ENCODE measurements around the gene L2HGDH. TPM values are rescaled to one million over a fixed set of nuclear protein-coding genes. Genes with fewer than 3 reads are reported as not detected.

Gene L2HGDH
- total RNA-seq, 1 donor from 2014 or later = 5.8 TPM

DNA sequence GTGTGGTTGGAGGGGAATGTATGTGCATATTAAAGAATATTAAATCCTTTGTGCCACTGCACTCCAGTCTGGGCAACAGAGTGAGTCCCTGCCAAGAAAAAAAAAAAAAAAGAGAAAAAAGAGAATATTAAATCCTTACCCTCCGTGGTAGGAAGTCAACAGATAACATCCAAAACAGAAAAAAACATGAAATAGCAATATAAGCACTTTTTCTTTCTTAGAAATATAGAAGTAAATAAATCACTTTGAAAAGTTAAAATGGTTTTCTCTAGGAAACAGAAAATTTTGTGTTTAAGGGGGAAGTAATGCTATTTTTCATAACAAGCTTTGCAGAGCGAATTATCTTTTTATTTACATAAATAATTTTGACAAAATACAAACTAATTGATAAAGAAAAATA, 98.2 kb downstream of the L2HGDH start:
- TF ChIP-seq, protein P1, sequence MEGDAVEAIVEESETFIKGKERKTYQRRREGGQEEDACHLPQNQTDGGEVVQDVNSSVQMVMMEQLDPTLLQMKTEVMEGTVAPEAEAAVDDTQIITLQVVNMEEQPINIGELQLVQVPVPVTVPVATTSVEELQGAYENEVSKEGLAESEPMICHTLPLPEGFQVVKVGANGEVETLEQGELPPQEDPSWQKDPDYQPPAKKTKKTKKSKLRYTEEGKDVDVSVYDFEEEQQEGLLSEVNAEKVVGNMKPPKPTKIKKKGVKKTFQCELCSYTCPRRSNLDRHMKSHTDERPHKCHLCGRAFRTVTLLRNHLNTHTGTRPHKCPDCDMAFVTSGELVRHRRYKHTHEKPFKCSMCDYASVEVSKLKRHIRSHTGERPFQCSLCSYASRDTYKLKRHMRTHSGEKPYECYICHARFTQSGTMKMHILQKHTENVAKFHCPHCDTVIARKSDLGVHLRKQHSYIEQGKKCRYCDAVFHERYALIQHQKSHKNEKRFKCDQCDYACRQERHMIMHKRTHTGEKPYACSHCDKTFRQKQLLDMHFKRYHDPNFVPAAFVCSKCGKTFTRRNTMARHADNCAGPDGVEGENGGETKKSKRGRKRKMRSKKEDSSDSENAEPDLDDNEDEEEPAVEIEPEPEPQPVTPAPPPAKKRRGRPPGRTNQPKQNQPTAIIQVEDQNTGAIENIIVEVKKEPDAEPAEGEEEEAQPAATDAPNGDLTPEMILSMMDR (IDR thresholded peaks at IDR 0.05) = no peak
- DNase-seq (ENCODE audit: low spot score) = no peak
- Mint-ChIP-seq H3K36me3 (ENCODE audit: low read depth) (no peaks in the 10 kb centered on the region), H3K9me3 (ENCODE audit: low read depth) (no peaks in the 10 kb centered on the region), H3K4me1 (ENCODE audit: low read depth) (peaks cover 30% of the 10 kb centered on the region), H3K27ac (ENCODE audit: unreplicated experiment) (no peak overlapping the region), H3K27me3 (ENCODE audit: low read depth) (no peaks in the 10 kb centered on the region), H3K4me3 (ENCODE audit: unreplicated experiment) (no peak overlapping the region)

DNA sequence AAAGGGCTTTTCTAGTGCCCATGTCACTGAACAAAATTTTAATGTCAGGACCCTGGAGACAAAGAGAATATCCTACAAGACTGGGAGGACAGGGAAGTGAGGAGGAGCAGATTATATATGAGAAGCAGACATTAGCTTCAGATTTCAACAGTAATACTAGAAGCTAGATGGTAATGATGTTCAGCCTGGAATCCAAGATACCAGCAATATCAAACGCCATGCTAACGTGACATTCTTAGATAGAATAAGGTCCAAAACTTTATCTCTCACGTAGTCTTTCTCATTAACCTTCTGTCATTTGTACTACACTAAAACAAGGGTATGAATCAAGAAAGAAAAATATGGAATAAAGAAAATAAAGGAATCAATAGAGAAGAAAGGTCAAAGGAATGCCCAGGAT, 99.3 kb downstream of the L2HGDH start:
- no peaks in the 10 kb centered on the region for H3K9me3 Mint-ChIP-seq (ENCODE audit: low read depth)
- TF ChIP-seq, protein P1 (IDR thresholded peaks at IDR 0.05) = no peak
- no peak for DNase-seq (ENCODE audit: low spot score)
- no peak overlapping the region for H3K27ac Mint-ChIP-seq (ENCODE audit: unreplicated experiment)
- no peaks in the 10 kb centered on the region for H3K27me3 Mint-ChIP-seq (ENCODE audit: low read depth)
- H3K4me3 Mint-ChIP-seq (ENCODE audit: unreplicated experiment) = no peak overlapping the region
- no peaks in the 10 kb centered on the region for H3K36me3 Mint-ChIP-seq (ENCODE audit: low read depth)
- peaks cover 26% of the 10 kb centered on the region for H3K4me1 Mint-ChIP-seq (ENCODE audit: low read depth)

DNA sequence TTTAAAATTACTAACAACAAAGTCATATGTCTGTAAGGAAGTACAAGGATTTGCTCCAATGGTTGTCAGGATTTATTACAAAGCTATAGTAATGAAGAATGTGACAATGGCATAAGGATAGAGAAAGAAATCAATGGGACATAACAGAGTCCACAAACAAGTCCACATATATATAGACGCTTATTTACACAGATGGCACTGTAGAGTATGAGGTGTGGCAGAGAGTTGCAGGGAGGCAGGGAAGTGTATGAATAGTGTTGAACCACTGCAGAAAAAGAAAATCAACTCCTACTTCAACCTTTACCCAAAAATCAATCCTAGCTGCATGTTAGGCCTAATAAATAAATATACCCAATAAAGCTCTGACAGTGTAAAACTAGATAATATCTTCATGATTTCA, 102.0 kb downstream of the L2HGDH start:
- H3K27ac Mint-ChIP-seq (ENCODE audit: unreplicated experiment) = no peak overlapping the region
- H3K4me3 Mint-ChIP-seq (ENCODE audit: unreplicated experiment) = no peak overlapping the region
- peaks cover 17% of the 10 kb centered on the region for H3K4me1 Mint-ChIP-seq (ENCODE audit: low read depth)
- H3K9me3 Mint-ChIP-seq (ENCODE audit: low read depth) = no peaks in the 10 kb centered on the region
- H3K36me3 Mint-ChIP-seq (ENCODE audit: low read depth) = no peaks in the 10 kb centered on the region
- DNase-seq (ENCODE audit: low spot score) = no peak
- TF ChIP-seq, protein P1 (IDR thresholded peaks at IDR 0.05) = no peak
- H3K27me3 Mint-ChIP-seq (ENCODE audit: low read depth) = no peaks in the 10 kb centered on the region

DNA sequence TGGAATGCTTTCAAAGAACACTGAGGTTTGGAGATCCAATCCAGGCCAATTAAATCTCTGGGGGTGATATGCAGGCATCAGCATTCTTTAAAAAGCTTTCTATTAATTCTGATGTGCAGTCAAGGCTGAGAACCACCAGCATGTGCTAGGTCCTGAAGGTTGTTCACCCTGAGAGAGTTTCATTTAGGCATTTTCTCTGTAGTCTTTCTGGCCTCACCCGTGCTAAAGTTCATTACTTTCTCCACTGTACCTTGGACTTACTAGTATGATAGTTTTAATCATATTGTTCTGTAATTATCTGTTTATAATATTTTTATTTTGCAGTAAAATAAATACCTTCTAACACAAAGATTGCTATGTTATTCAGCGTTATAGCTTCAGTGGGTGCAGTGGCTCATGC, 113.5 kb downstream of the L2HGDH start:
- no peaks in the 10 kb centered on the region for H3K4me1 Mint-ChIP-seq (ENCODE audit: low read depth)
- no peaks in the 10 kb centered on the region for H3K27me3 Mint-ChIP-seq (ENCODE audit: low read depth)
- H3K4me3 Mint-ChIP-seq (ENCODE audit: unreplicated experiment) = no peak overlapping the region
- no peak for DNase-seq (ENCODE audit: low spot score)
- no peak overlapping the region for H3K27ac Mint-ChIP-seq (ENCODE audit: unreplicated experiment)
- no peaks in the 10 kb centered on the region for H3K9me3 Mint-ChIP-seq (ENCODE audit: low read depth)
- peaks cover 18% of the 10 kb centered on the region for H3K36me3 Mint-ChIP-seq (ENCODE audit: low read depth)
- TF ChIP-seq, protein P1 (IDR thresholded peaks at IDR 0.05) = no peak

DNA sequence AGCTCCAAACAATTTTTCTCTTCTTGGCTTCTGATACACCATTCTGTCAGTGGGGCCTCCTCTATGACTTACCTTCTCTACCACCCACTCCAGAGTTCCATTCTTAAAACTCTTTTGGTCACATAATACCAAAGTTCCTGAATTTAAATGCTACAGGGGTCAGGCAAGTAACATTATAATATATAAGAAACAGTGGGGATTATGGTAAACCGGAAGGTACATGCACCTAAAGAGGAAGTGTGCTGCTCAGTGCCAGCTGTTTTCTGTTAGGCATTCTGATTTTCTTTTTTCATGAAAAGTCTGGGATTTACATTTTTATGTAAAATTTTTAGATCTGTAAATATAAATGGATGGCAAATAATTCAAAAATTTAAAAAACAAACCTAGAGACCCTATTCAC, 120.5 kb downstream of the L2HGDH start:
- H3K4me1 Mint-ChIP-seq (ENCODE audit: low read depth) = no peaks in the 10 kb centered on the region
- no peaks in the 10 kb centered on the region for H3K9me3 Mint-ChIP-seq (ENCODE audit: low read depth)
- H3K4me3 Mint-ChIP-seq (ENCODE audit: unreplicated experiment) = no peak overlapping the region
- peaks cover 12% of the 10 kb centered on the region for H3K36me3 Mint-ChIP-seq (ENCODE audit: low read depth)
- no peaks in the 10 kb centered on the region for H3K27me3 Mint-ChIP-seq (ENCODE audit: low read depth)
- DNase-seq (ENCODE audit: low spot score) = no peak
- TF ChIP-seq, protein P1 (IDR thresholded peaks at IDR 0.05) = no peak
- no peak overlapping the region for H3K27ac Mint-ChIP-seq (ENCODE audit: unreplicated experiment)

Small RNA genes within 50 kb of the gene (microRNA-seq; reads per million reads assigned to microRNA genes)
- gene MIR4504 (ENCODE audit: borderline number of aligned reads) = not detected

Other genes starting within 250 kb of the L2HGDH start
- gene VCPKMT, start 195.7 kb downstream of the L2HGDH start, total RNA-seq = 9.3 to 10.4 TPM (median 9.7 TPM) in 3 replicates
- gene SOS2, start 80.7 kb downstream of the L2HGDH start, total RNA-seq = 25.3 to 28.1 TPM (median 25.8 TPM) in 3 replicates
- gene DMAC2L, start 95 bp upstream of the L2HGDH start, total RNA-seq = 9.9 to 17.3 TPM (median 13.5 TPM) in 3 replicates
- gene CDKL1, start 84.7 kb upstream of the L2HGDH start, total RNA-seq = 8.4 to 15.7 TPM (median 9.4 TPM) in 3 replicates
- gene MAP4K5, start 220.3 kb upstream of the L2HGDH start, total RNA-seq = 103 to 112 TPM (median 105 TPM) in 3 replicates
- gene ATL1, start 247.9 kb upstream of the L2HGDH start, total RNA-seq = 19.0 to 19.4 TPM (median 19.4 TPM) in 3 replicates